HG02970 (cell line): ENCODE data around the gene OPN4.

Experiments
- ATAC-seq: cut with Tn5 transposase; IDR thresholded peaks from one replicate; pipeline ENCODE4 v1.9.1; 2021; ENCODE audit warnings: mild to moderate bottlenecking, moderate library complexity, moderate number of reproducible peaks; ENCODE audit not compliant: unreplicated experiment, low FRiP score

Gene OPN4

GRCh38 chr10:86715156-86715795 is 60.9 kb downstream of the OPN4 start:
- ATAC-seq = no peak

DNA sequence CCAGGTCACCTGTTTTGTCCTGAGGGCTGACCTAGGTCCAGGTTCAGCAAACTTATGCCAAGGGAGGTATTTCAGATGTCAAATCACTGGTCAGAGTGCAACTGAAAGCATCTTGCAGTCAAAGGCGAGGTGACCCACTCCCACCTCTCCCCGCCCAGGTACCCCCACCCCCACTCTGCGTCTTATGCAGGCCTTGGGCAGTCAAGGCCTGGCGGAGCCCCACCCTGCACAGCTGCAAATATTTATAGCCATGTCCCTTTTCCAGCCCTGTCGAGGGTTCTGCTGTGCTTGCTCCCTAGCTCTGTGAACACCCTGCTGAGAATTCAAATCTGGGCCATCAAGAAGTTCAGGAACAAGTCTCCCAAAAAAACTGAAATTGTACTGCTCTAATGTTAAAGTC is 61.5 kb downstream of the OPN4 start:
- no peak for ATAC-seq
